Astrocyte of the spinal cord (primary cell): Measurements from ENCODE around the gene PCBP3.
"Not testable (repeated sequence)": the region's sequence is repeated elsewhere in the genome, so short reads cannot be mapped to it uniquely, and the experiment has no call there.

Source experiments
- DNase-seq: peaks from one replicate; pipeline ENCODE4 v3.0.0; 2011; ENCODE audit warnings: low read depth, low spot score
- H3K4me3 ChIP-seq: 2 replicates; pipeline ENCODE4 v1.5.1; 2011; ENCODE audit warnings: low read depth, mild to moderate bottlenecking, low read length, moderate library complexity
- CTCF ChIP-seq: IDR thresholded peaks from 2 replicates; pipeline ENCODE4 v1.5.1; 2012; ENCODE audit warnings: low read depth, mild to moderate bottlenecking, low read length, inconsistent platforms
- in situ Hi-C: cut with HindIII; loops from 2 replicates; pipeline ENCODE4 v1.10.0; 2017; ENCODE audit warnings: low sequenced_read_pairs

The PCBP3 gene

GRCh38 chr21:45607909-45608295, 35.6 kb upstream of the PCBP3 start:
- TF ChIP-seq CTCF: no peak
- DNase-seq: no peak
- in situ Hi-C loops: no loop called here
- H3K4me3 ChIP-seq: no peak overlapping the region

- DNase-seq, H3K4me3 ChIP-seq, in situ Hi-C loops: not testable (repeated sequence)
Measured at GRCh38 chr21:45608747-45609470, 34.6 kb upstream of the PCBP3 start.

- in situ Hi-C loops: not testable (repeated sequence)
Measured at GRCh38 chr21:45609616-45610015, 33.9 kb upstream of the PCBP3 start.

GRCh38 chr21:45611296-45611695, 32.2 kb upstream of the PCBP3 start:
- TF ChIP-seq CTCF: no peak
- DNase-seq: no peak
- in situ Hi-C loops: no loop called here
- no peak overlapping the region for H3K4me3 ChIP-seq

More at GRCh38 chr21:45609616-45610015, 33.9 kb upstream of the PCBP3 start:
- not testable (repeated sequence) for H3K4me3 ChIP-seq, DNase-seq

GRCh38 chr21:45611939-45612664, 31.4 kb upstream of the PCBP3 start:
- peak; percentile 83 for DNase-seq
- H3K4me3 ChIP-seq: no peak overlapping the region
- in situ Hi-C loops: no loop called here
- TF ChIP-seq CTCF: no peak

GRCh38 chr21:45612665-45613019, 30.9 kb upstream of the PCBP3 start:
- in situ Hi-C loops, H3K4me3 ChIP-seq, DNase-seq: not testable (repeated sequence)

GRCh38 chr21:45613396-45613795, 30.1 kb upstream of the PCBP3 start:
- DNase-seq: peak; percentile 30
- in situ Hi-C loops: no loop called here
- no peak for TF ChIP-seq CTCF
- H3K4me3 ChIP-seq: no peak overlapping the region

- DNase-seq: peak; percentile 45
- in situ Hi-C loops: no loop called here
- TF ChIP-seq CTCF: no peak
- H3K4me3 ChIP-seq: no peak overlapping the region
Measured at GRCh38 chr21:45613881-45614280, 29.6 kb upstream of the PCBP3 start.
